Measurements from ENCODE around the gene CCR4. TPM values are rescaled to one million over a fixed set of nuclear protein-coding genes. Genes with fewer than 3 reads are reported as not detected.

Gene CCR4
- total and polyA plus RNA-seq, 9 of the 15 experiments (the other 6 are each of a cell fraction or from before 2014, with no cell fraction given): 0.04 to 0.47 (median 0.25) TPM; not detected in 1

DNA sequence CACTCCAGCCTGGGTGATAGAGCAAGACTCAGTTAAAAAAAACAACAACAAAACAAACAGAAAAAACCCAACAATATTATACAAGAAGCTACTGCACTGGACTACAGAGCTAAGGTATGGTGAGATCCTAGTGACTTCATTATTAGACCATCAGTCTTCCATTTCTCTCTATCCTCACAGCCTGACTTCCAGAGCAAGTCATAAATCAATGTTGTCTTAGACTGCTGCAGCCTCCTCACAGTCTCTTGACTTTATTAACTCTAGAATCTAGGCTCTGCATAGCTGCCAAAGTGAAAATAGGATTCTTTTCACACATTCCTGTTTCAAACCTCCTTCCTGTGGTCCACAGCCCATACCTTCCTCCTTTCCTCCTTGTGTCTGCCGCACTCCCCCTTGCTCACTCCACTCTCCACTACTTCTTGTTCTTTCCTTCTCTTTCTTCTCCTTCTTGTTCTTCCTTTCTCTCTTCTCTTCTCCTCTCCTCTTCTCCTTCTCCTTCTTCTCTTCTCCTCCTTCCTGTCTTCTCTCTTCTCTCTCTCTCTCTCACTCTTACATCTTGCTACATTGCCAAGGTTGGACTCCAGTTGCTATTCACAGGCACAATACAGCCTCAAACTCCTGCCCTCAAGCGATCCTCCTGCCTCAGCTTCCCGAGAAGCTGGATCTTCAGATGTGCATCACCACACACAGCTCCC, 49.4 kb downstream of the CCR4 start (continued):
- TF ChIP-seq ZKSCAN3 (CRISPR knock-in tag; IDR thresholded peaks at IDR 0.05): no peak
- no peak for TF ChIP-seq PTBP1 (IDR thresholded peaks at IDR 0.05; ENCODE audit: low read depth, low read length)
- no peak for TF ChIP-seq NUFIP1 (IDR thresholded peaks at IDR 0.05; ENCODE audit: partially characterized antibody)
- TF ChIP-seq HDAC8 (tag; IDR thresholded peaks at IDR 0.05): no peak
- 0 out of 2 replicates have a peak, but pooled peaks have one; percentile 46 for TF ChIP-seq OTX1 (CRISPR knock-in tag; IDR thresholded peaks at IDR 0.05)
- no peak for TF ChIP-seq ZNF124 (CRISPR knock-in tag; IDR thresholded peaks at IDR 0.05)
- TF ChIP-seq PRMT5 (CRISPR knock-in tag; IDR thresholded peaks at IDR 0.05): no peak
- TF ChIP-seq SUPT5H (IDR thresholded peaks at IDR 0.05): peak; percentile 39; the same call in 1 of the 2 replicates
- no peak for TF ChIP-seq PHF8 (IDR thresholded peaks at IDR 0.05; ENCODE audit: borderline replicate concordance, low read length)

DNA sequence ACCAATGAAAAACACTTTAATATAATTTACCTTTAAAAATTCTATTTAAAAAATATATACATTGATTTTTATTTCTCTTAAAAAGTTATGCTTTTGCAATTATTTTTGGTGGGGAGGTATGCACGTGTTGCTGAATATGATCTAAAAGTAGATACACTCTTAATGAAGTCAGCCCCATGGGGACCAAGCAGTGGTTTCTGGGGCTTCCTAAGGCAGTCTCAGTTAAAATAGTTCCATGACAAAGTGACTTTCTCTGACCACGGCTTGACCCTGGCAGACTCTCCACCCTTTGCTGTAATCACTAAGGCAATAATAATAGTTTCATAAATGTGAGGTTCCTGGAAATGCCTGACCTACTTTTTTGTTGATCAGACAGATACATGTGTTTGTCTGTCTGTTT, 50.4 kb downstream of the CCR4 start:
- H3K36me3 ChIP-seq (ENCODE audit: control insufficient read depth, insufficient read depth, low read length): peaks cover 24% of the 10 kb centered on the region; the same call in 2 of the 3 replicates
- H3K9me1 ChIP-seq (ENCODE audit: control insufficient read depth, insufficient read depth, low read length): no peaks in the 10 kb centered on the region
- FAIRE-seq: no peak
- no peak overlapping the region for H3K9ac ChIP-seq (ENCODE audit: insufficient read depth in 1 of 2, low read depth in 2 of 2, low read length in 2 of 2)
- DNase-seq (ENCODE audit: extremely low read depth in 1 of 4, low spot score in 3 of 4): no peak
- CTCF ChIA-PET (ENCODE audit: low intra/inter-chr PET ratio): no interaction called here
- in situ Hi-C loops (cut with MboI) (no loop called here), intact Hi-C loops (cut with micrococcal nuclease) (no loop called here)
- H3K27ac ChIP-seq (ENCODE audit: extremely low read depth, low read depth, low read length): no peak overlapping the region
- H3K27me3 ChIP-seq (ENCODE audit: control insufficient read depth in 2 of 2, insufficient read depth in 2 of 2, low read length in 2 of 2): no peaks in the 10 kb centered on the region
- WGBS (ENCODE audit: insufficient coverage, low coverage, missing lambda C conversion rate): 12% methylated on average over 2 of the region's 2 CpGs
- H3K4me3 ChIP-seq: no peak overlapping the region
- TF ChIP-seq RBM15 (IDR thresholded peaks at IDR 0.05; ENCODE audit: insufficient read depth, low read length): no peak
- H3K4me2 ChIP-seq (ENCODE audit: insufficient read depth, low read length): no peak overlapping the region
- H4K20me1 ChIP-seq (replicated peaks; ENCODE audit: control insufficient read depth, insufficient read depth, low read length): no peaks in the 10 kb centered on the region
- H3K4me1 ChIP-seq (replicated peaks in 1 of 2; ENCODE audit: control insufficient read depth in 2 of 2, insufficient read depth in 2 of 2, low read length in 2 of 2): no peaks in the 10 kb centered on the region; a peak in 2 of 5 replicates
- H3K79me2 ChIP-seq (ENCODE audit: control insufficient read depth, insufficient read depth, low read length): no peaks in the 10 kb centered on the region
- H3K9me3 ChIP-seq (replicated peaks; ENCODE audit: control insufficient read depth, insufficient read depth, low read depth, low read length): 0 out of 2 replicates have a peak, but pooled peaks cover 4% of the 10 kb centered on the region
- POLR2A ChIA-PET: no interaction called here
- peak; percentile 34; the same call in 1 of the 3 replicates for ATAC-seq
- no peak overlapping the region for H2AFZ ChIP-seq (ENCODE audit: low read depth, low read length)
- BruUV-seq (replicated peaks): no TSS peak

Data from K562 (cell line).